ENCODE measurements around the gene ST3GAL5.

DNA sequence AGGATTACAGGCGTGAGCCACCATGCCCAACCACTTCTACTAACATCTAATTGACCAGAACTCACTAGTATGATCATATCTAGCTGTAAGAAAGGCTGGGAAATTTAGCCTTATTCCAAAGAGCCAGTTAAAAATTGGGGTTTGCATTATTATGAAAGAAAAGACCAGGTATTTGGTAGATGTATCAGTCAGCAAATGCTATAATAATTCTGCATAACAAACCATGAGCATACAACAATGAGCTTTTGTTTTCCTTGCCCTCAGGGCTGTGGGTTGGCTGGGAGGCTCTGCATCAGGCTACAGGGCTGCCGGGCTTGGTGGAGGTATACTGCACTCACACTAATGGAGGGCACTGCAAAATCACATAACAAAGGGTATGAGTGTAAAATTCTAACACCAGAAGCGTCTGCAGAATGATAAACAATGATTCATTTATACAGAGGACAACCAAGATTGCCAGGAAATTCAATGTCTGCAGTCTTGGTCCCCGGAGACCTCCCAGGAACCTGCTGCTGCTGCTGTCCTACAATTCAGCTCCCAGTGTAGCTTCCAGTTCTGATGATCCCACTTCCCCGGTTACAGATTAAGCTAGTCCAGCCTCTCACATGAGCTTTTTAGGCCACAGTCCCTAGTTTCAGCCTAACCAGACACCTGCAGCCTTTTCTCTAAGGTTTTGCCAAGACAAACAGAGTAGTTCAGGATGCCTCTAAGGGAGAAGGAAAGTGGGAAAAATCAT lies 32.2 kb upstream of the ST3GAL5 start:
- TF ChIP-seq, protein P1, sequence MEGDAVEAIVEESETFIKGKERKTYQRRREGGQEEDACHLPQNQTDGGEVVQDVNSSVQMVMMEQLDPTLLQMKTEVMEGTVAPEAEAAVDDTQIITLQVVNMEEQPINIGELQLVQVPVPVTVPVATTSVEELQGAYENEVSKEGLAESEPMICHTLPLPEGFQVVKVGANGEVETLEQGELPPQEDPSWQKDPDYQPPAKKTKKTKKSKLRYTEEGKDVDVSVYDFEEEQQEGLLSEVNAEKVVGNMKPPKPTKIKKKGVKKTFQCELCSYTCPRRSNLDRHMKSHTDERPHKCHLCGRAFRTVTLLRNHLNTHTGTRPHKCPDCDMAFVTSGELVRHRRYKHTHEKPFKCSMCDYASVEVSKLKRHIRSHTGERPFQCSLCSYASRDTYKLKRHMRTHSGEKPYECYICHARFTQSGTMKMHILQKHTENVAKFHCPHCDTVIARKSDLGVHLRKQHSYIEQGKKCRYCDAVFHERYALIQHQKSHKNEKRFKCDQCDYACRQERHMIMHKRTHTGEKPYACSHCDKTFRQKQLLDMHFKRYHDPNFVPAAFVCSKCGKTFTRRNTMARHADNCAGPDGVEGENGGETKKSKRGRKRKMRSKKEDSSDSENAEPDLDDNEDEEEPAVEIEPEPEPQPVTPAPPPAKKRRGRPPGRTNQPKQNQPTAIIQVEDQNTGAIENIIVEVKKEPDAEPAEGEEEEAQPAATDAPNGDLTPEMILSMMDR (IDR thresholded peaks at IDR 0.05) = no peak
- no peak for TF ChIP-seq POLR2A (IDR thresholded peaks at IDR 0.05)
- peak in 1 of 2 donors; percentile 13 for TF ChIP-seq EP300 (IDR thresholded peaks at IDR 0.05)
